ENCODE data around the gene AEBP2. TPM values are rescaled to one million over a fixed set of nuclear protein-coding genes. Genes with fewer than 3 reads are reported as not detected.

AEBP2 gene
- total RNA-seq, 4 donors from 2014 or later: 27.9 to 57.5 (median 41.1) TPM

GRCh38 chr12:19506497-19506896 is 67.2 kb downstream of the AEBP2 start:
- H3K27ac ChIP-seq: no peak overlapping the region
- TF ChIP-seq CTCF (IDR thresholded peaks at IDR 0.05) (no peak), POLR2A (IDR thresholded peaks at IDR 0.05) (no peak)
- H3K36me3 ChIP-seq: no peaks in the 10 kb centered on the region
- DNase-seq: no peak
- no peaks in the 10 kb centered on the region for H3K9me3 ChIP-seq
- no peaks in the 10 kb centered on the region for H3K27me3 ChIP-seq
- intact Hi-C loops (cut with DNase I): no loop called here
- H3K4me3 ChIP-seq (replicated peaks in 1 of 3): no peak overlapping the region
- H3K4me1 ChIP-seq: peaks cover 12 to 16% of the 10 kb centered on the region in 2 donors

- TF ChIP-seq CTCF (IDR thresholded peaks at IDR 0.05) (peak in 3 of 6 experiments; percentile 20 to 49 (median 31)), POLR2A (IDR thresholded peaks at IDR 0.05) (no peak)
- WGBS, 2 donors: 60 to 62% methylated on average over 1 of the region's 1 CpG
- Histone ChIP-seq H3K36me3 (peaks cover 0 to 3% of the 10 kb centered on the region in 2 donors), H3K27ac (no peak overlapping the region), H3K4me1 (peaks cover 18 to 21% of the 10 kb centered on the region in 2 donors), H3K9me3 (no peaks in the 10 kb centered on the region), H3K27me3 (no peaks in the 10 kb centered on the region), H3K4me3 (replicated peaks in 1 of 3) (no peak overlapping the region)
- DNase-seq: no peak
- intact Hi-C loops (cut with DNase I): no loop called here
Observed at GRCh38 chr12:19507823-19508222, 68.5 kb downstream of the AEBP2 start.

- H3K4me1 ChIP-seq: peaks cover 18 to 21% of the 10 kb centered on the region in 2 donors
- H3K36me3 ChIP-seq: peaks cover 0 to 5% of the 10 kb centered on the region in 2 donors
- H3K27me3 ChIP-seq: no peaks in the 10 kb centered on the region
- intact Hi-C loops (cut with DNase I): no loop called here
- 84 to 96% methylated on average over 4 of the region's 4 CpGs for WGBS, 2 donors
- TF ChIP-seq POLR2A (IDR thresholded peaks at IDR 0.05) (no peak), CTCF (IDR thresholded peaks at IDR 0.05) (no peak)
- no peak overlapping the region for H3K27ac ChIP-seq
- H3K4me3 ChIP-seq (replicated peaks in 1 of 3): no peak overlapping the region
- no peaks in the 10 kb centered on the region for H3K9me3 ChIP-seq
- DNase-seq: no peak
Observed at GRCh38 chr12:19510461-19510860, 71.2 kb downstream of the AEBP2 start.

- no peak overlapping the region for H3K27ac ChIP-seq
- H3K4me1 ChIP-seq: peaks cover 22 to 25% of the 10 kb centered on the region in 2 donors
- no peak overlapping the region for H3K4me3 ChIP-seq (replicated peaks in 1 of 3)
- intact Hi-C loops (cut with DNase I): no loop called here
- no peak for TF ChIP-seq POLR2A (IDR thresholded peaks at IDR 0.05)
- no peak for TF ChIP-seq CTCF (IDR thresholded peaks at IDR 0.05)
- WGBS, 2 donors: 94 to 97% methylated on average over 5 of the region's 5 CpGs
- DNase-seq: no peak
- no peaks in the 10 kb centered on the region for H3K9me3 ChIP-seq
- H3K27me3 ChIP-seq: no peaks in the 10 kb centered on the region
- H3K36me3 ChIP-seq: peaks cover 0 to 5% of the 10 kb centered on the region in 2 donors
Observed at GRCh38 chr12:19515179-19515578, 75.9 kb downstream of the AEBP2 start.

GRCh38 chr12:19517583-19517982 is 78.3 kb downstream of the AEBP2 start:
- peaks cover 0 to 4% of the 10 kb centered on the region in 2 donors for H3K36me3 ChIP-seq
- intact Hi-C loops (cut with DNase I): no loop called here
- TF ChIP-seq CTCF (IDR thresholded peaks at IDR 0.05) (no peak), POLR2A (IDR thresholded peaks at IDR 0.05) (no peak)
- H3K27me3 ChIP-seq: no peaks in the 10 kb centered on the region
- no peak overlapping the region for H3K4me3 ChIP-seq (replicated peaks in 1 of 3)
- DNase-seq: no peak
- no peaks in the 10 kb centered on the region for H3K9me3 ChIP-seq
- peaks cover 11 to 16% of the 10 kb centered on the region in 2 donors for H3K4me1 ChIP-seq
- WGBS, 2 donors: 23 to 29% methylated on average over 1 of the region's 1 CpG
- H3K27ac ChIP-seq: peak overlapping the region in 1 of 3 donors; percentile 11
